GM10266 (cell line): Measurements from ENCODE around the gene PLA2G4A.

ENCODE experiments used
- DNase-seq: peaks from one replicate; pipeline ENCODE4 v3.0.0; 2012; ENCODE audit errors: extremely low spot score
- TF ChIP-seq, protein P1 (sequence below): IDR thresholded peaks from 2 replicates; pipeline ENCODE4 v1.5.1; 2012; ENCODE audit warnings: mild to moderate bottlenecking, low read depth; ENCODE audit not compliant: control insufficient read depth, insufficient read depth; ENCODE audit errors: missing control alignments

Gene PLA2G4A

DNA sequence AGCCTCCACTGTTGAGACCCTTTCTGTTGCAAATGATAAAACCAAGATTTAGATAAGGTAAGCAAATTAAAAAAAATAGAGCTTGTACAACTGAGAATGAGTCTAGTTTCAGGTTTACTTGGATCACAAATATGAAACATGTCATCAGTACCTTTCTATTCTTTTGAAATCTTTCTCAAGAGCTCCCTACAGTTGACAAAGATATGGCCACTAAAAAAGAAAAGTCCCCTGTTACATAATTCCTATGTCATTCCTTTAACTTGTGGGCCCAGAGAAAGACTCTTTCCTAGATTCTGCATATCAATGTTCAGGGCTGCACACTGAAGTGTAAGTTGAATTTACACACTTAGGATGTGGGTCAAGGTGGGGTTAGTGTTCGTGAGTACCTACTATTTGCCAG, 168.1 kb downstream of the PLA2G4A start:
- TF ChIP-seq, protein P1, sequence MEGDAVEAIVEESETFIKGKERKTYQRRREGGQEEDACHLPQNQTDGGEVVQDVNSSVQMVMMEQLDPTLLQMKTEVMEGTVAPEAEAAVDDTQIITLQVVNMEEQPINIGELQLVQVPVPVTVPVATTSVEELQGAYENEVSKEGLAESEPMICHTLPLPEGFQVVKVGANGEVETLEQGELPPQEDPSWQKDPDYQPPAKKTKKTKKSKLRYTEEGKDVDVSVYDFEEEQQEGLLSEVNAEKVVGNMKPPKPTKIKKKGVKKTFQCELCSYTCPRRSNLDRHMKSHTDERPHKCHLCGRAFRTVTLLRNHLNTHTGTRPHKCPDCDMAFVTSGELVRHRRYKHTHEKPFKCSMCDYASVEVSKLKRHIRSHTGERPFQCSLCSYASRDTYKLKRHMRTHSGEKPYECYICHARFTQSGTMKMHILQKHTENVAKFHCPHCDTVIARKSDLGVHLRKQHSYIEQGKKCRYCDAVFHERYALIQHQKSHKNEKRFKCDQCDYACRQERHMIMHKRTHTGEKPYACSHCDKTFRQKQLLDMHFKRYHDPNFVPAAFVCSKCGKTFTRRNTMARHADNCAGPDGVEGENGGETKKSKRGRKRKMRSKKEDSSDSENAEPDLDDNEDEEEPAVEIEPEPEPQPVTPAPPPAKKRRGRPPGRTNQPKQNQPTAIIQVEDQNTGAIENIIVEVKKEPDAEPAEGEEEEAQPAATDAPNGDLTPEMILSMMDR = no peak
- no peak for DNase-seq

DNA sequence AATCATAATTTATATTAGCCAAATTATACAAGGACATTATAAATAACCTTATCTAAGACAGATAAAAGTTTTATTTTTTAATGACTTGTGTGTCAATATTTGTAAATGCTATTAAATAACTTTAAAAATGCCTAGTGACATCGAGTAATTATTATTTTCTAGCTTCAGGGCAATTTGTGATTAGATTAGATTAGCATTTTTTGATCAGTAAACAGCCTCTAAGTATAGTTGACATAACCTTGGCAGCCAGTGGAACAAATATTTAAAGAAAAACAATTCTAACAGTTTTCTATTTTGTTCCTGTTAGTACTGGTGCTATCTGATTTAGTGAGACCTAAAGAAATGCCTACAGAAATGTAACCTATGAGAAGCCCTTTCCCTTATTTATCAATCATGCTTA, 169.1 kb downstream of the PLA2G4A start:
- TF ChIP-seq, protein P1 = no peak
- DNase-seq = no peak

GRCh38 chr1:186999506-186999905, 170.8 kb downstream of the PLA2G4A start:
- TF ChIP-seq, protein P1 = no peak
- DNase-seq = no peak

DNA sequence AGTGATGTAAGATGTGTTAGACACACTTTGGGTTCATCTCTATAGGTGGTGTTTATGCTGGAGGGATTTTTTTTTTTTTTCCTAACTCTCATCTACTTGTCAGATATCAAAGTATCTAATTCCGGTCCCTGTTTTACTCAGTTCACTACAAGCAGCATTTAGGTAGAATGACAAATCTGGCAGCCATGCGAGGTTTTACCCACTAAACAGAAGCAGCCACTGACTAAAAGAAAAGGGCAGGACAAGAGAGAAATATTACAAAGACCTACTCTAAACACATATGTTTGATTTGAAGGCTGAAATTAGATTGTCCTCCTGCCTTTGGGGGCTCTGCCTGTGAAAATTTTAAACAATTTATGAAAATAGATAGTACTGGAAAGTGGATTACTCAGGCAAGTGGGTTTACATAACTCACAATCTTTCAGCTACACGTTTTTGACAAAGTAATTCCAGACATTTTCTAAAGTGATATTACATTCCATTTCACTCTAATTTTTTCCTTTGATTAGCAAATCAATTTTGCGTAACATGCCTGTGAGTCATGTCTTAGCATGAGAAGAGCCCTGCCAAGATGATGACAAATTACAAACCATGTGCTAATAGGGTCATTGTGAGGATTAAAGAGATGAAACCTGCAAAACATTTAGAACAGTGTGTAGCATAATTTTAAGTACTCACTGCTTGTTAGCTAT, 172.6 kb downstream of the PLA2G4A start:
- DNase-seq = no peak
- TF ChIP-seq, protein P1 = no peak

DNA sequence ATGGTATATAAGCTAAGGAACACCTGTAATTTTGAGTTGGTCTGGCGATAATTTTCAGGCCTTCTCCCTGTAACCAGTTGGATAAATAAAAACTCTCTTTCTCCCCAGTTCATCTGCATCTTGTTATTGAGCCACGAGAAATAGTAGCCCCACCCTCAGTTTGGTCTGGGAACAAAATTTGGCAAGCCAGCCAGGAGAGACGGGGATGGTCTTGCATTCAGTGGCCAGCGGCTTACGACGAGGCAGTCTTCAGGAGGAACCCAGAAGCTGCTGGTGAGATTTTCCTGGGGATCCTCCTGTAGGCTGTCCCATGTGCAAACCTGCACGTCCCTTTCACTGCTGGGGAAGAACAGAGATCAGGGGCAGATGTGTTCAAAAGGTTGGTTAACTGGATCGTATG, 174.6 kb downstream of the PLA2G4A start:
- TF ChIP-seq, protein P1 = no peak
- DNase-seq = no peak

- TF ChIP-seq, protein P1 = no peak
Measured at GRCh38 chr1:187006896-187007295, 178.1 kb downstream of the PLA2G4A start.

GRCh38 chr1:187009320-187009719, 180.6 kb downstream of the PLA2G4A start:
- TF ChIP-seq, protein P1 = no peak
- DNase-seq = no peak

More at GRCh38 chr1:187006896-187007295, 178.1 kb downstream of the PLA2G4A start:
- no peak for DNase-seq
